Measurements from ENCODE around the gene PRKCA.
"Not testable (repeated sequence)": the region's sequence is repeated elsewhere in the genome, so short reads cannot be mapped to it uniquely, and the experiment has no call there.

The PRKCA gene

GRCh38 chr17:66343531-66344078 is 41.2 kb downstream of the PRKCA start:
- no peak for TF ChIP-seq CTCF (IDR thresholded peaks at IDR 0.05; ENCODE audit: low read depth, low read length)
- Histone ChIP-seq H3K36me3 (no peaks in the 10 kb centered on the region), H3K4me1 (peaks cover 34% of the 10 kb centered on the region), H3K4me3 (ENCODE audit: low read depth, low read length) (no peak overlapping the region), H3K27me3 (peaks cover 5% of the 10 kb centered on the region; the same call in 1 of the 2 replicates), H3K9me3 (no peaks in the 10 kb centered on the region)
- no peak for DNase-seq

- DNase-seq = no peak
- Histone ChIP-seq H3K27me3 (no peaks in the 10 kb centered on the region), H3K36me3 (no peaks in the 10 kb centered on the region), H3K9me3 (no peaks in the 10 kb centered on the region), H3K4me3 (ENCODE audit: low read depth, low read length) (no peak overlapping the region), H3K4me1 (peaks cover 42% of the 10 kb centered on the region)
- no peak for TF ChIP-seq CTCF (IDR thresholded peaks at IDR 0.05; ENCODE audit: low read depth, low read length)
These were observed 42.1 kb downstream of the PRKCA start for GRCh38 chr17:66344473-66344872.

- Histone ChIP-seq H3K27me3 (no peaks in the 10 kb centered on the region), H3K4me3 (ENCODE audit: low read depth, low read length) (no peak overlapping the region), H3K36me3 (no peaks in the 10 kb centered on the region), H3K9me3 (no peaks in the 10 kb centered on the region), H3K4me1 (peaks cover 49% of the 10 kb centered on the region)
- peak; percentile 60 for DNase-seq
- TF ChIP-seq CTCF (IDR thresholded peaks at IDR 0.05; ENCODE audit: low read depth, low read length) = no peak
These were observed 42.9 kb downstream of the PRKCA start for GRCh38 chr17:66345264-66345663.

GRCh38 chr17:66345949-66346638 is 43.7 kb downstream of the PRKCA start:
- peaks cover 49% of the 10 kb centered on the region for H3K4me1 ChIP-seq
- not testable (repeated sequence) for H3K9me3 ChIP-seq; H3K27me3 ChIP-seq; H3K4me3 ChIP-seq (ENCODE audit: low read depth, low read length); DNase-seq; H3K36me3 ChIP-seq

- Histone ChIP-seq H3K9me3 (no peaks in the 10 kb centered on the region), H3K36me3 (no peaks in the 10 kb centered on the region), H3K4me1 (peaks cover 49% of the 10 kb centered on the region), H3K4me3 (ENCODE audit: low read depth, low read length) (no peak overlapping the region), H3K27me3 (no peaks in the 10 kb centered on the region)
- no peak for TF ChIP-seq CTCF (IDR thresholded peaks at IDR 0.05; ENCODE audit: low read depth, low read length)
- DNase-seq = no peak
These were observed 45.5 kb downstream of the PRKCA start for GRCh38 chr17:66347661-66348514.

- H3K4me3 ChIP-seq (ENCODE audit: low read depth, low read length) = no peak overlapping the region
- no peaks in the 10 kb centered on the region for H3K36me3 ChIP-seq
- H3K4me1 ChIP-seq = peaks cover 45% of the 10 kb centered on the region
- H3K9me3 ChIP-seq = no peaks in the 10 kb centered on the region
- no peaks in the 10 kb centered on the region for H3K27me3 ChIP-seq
- peak; percentile 72 for DNase-seq
- no peak for TF ChIP-seq CTCF (IDR thresholded peaks at IDR 0.05; ENCODE audit: low read depth, low read length)
These were observed 46.3 kb downstream of the PRKCA start for GRCh38 chr17:66348584-66349165.
